GM19468 (cell line): Measurements from ENCODE around the gene RMC1.
"Not testable (repeated sequence)": the region's sequence is repeated elsewhere in the genome, so short reads cannot be mapped to it uniquely, and the experiment has no call there.

Experiments
- ATAC-seq: cut with Tn5 transposase; IDR thresholded peaks from one replicate; pipeline ENCODE4 v1.9.1; 2021; ENCODE audit warnings: mild to moderate bottlenecking, moderate library complexity, moderate number of reproducible peaks; ENCODE audit not compliant: unreplicated experiment; ENCODE audit errors: extremely low read depth

RMC1 gene

GRCh38 chr18:23551978-23552377 lies 48.7 kb downstream of the RMC1 start:
- ATAC-seq: no peak

GRCh38 chr18:23552505-23552904 lies 49.2 kb downstream of the RMC1 start:
- no peak for ATAC-seq

GRCh38 chr18:23553887-23554286 lies 50.6 kb downstream of the RMC1 start:
- ATAC-seq: no peak

DNA sequence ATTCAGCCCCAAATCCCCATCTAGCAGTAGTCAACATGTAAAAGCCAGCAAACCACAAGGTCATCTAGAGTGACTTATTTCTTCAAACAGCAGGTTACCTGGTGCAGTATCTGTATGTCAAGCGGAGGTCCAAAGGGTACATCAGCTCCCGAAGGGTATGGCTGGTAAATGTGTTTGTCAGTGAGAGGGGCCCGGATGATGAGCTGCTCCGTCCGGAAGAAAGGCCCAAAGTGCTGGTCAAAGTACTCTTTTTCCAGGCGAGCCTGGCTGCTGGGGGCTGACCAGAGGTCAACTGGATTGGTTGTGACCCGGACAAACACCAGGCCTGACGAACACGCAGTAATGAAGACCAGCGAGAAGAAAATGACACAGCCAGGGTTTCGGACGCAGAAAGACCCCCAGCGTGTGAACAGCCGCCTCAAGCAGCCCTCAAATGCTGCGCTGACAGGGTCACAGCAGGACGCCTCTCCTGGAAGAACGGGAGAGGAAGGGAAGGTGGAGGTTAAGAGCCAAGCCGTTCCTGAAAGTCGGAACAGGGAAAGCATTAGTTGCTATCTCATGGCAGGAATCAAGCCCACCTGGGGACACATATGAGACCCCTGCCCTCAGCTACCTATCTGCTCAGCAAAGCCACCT lies 53.0 kb downstream of the RMC1 start:
- ATAC-seq: no peak

DNA sequence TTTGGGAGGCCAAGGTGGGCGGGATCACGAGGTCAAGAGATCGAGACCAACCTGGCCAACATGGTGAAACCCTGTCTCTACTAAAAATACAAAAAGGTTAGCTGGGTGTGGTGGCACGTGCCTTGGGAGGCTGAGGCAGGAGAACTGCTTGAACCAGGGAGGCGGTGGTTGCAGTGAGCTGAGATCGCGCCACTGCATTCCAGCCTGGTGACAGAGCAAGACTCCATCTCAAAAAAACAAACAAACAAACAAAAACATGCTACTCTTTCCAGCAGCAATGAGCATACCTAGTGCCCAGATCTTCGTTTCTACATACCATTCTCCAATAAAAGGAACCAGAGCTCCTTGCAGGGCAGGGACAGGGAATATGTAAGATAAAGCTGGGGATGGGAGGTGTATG lies 54.2 kb downstream of the RMC1 start:
- not testable (repeated sequence) for ATAC-seq

- ATAC-seq: no peak
Observed at GRCh38 chr18:23560186-23560585, 56.9 kb downstream of the RMC1 start.

DNA sequence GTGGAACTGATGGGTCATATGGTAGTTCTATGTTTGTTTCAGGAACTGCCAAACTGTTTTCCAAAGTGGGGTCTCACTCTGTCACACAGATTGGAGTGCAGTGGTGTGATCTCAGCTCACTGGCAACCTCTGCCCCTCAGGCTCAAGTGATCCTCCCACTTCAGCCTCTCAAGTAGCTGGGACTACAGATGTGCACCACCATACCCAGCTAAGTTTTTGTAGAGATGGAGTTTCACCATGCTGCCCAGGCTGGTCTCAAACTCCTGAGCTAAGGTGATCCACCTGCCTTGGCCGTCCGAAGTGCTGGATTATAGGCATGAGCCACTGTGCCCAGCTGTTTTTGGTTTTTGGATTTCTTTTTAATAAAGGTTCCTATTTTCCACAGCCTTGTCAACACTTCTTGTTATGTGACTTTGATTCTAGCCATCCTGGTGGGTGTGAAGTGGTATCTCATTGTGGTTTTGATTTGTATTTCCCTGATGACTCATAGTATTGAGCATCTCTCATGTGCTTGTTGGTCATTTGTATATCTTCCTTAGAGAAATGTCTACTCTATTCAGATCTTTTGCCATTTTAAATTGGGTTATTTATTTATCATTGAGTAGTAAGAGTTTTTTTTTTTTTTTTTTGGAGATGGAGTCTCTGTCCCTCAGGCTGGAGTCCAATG lies 60.2 kb downstream of the RMC1 start:
- no peak for ATAC-seq

GRCh38 chr18:23565916-23566547 lies 62.7 kb downstream of the RMC1 start:
- ATAC-seq: no peak

GRCh38 chr18:23567671-23568070 lies 64.4 kb downstream of the RMC1 start:
- no peak for ATAC-seq

- ATAC-seq: no peak
Observed at GRCh38 chr18:23568281-23569138, 65.2 kb downstream of the RMC1 start.

DNA sequence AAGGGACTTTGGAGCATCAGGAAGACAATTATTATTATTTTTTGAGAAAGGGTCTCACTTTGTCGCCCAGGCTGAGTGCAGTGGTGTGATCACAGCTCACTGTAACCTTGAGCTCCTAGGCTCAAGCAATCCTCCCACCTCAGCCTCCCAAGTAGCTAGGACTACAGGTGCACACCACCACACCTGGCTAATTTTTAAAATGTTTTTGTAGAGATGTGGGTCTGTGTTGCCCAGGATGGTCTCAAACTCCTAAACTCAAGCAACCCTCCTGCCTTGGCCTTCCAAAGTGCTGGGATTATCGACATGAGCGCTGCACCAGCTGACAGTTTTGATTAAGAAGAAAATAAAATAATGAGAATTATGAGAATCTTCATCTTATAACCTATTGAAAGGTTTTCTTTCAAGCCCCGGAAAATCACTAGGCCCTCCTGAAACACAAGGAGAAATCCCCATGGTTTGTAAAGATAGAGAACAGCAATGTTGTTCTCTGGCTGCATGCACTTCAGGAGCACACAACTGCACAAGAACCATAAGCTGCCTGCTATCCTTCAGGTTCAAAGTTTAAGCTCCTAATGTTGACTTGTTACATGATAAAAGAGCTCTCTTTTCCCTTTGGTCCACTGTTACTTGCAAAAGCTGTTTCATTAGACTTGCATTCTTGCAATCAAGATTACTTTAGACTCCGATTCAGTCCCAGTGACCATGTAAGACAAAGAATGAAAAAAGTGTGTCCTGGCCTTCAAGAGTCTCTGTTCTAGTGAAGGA lies 66.2 kb downstream of the RMC1 start:
- ATAC-seq: no peak

DNA sequence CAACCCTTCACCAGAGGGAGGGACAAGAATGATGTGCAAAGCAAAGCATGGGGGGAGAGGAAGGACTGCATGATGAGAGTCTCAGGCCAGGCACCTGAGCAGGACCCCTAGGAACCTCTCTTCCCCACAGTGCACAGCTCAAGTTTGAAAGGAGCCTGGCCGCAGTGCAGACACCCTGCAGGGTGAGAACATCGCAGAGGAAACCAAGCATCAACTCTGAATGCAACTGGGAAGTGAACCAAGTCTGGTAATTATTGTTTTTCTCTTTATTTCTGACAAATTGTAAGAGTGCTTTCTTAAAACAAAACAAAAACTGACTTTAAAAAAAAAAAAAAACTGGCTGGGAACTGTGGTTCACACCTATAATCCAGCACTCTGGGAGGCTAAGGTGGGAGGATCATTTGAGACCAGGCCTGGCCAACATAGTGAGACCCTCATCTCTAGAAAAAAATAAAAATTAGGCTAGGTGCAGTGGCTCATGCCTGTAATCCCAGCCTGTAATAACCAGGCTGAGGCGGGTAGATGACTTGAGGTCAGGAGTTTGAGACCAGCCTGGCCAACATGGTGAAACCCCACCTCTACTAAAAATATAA lies 67.7 kb downstream of the RMC1 start:
- no peak for ATAC-seq

- ATAC-seq: no peak
Observed at GRCh38 chr18:23572012-23572411, 68.7 kb downstream of the RMC1 start.

DNA sequence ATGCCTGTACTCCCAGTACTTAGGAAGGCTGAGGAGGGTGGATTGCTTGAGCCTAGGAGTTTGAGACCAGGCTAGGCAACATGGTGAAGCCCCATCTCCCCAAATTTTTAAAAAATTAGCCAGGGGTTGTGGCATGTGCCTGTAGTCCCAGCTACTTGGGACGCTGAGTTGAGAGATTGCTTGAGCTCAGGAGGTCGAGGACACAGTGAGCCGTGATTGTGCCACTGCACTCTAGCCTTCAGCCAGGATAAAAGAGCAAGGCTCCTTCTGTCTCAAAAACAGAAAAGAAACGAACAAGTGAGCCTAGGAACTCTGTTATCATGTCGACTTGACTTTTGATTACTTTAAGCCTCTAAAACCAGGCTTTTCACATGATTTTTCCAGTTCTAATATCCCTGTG lies 69.3 kb downstream of the RMC1 start:
- no peak for ATAC-seq

- ATAC-seq: no peak
Observed at GRCh38 chr18:23573020-23573419, 69.7 kb downstream of the RMC1 start.

DNA sequence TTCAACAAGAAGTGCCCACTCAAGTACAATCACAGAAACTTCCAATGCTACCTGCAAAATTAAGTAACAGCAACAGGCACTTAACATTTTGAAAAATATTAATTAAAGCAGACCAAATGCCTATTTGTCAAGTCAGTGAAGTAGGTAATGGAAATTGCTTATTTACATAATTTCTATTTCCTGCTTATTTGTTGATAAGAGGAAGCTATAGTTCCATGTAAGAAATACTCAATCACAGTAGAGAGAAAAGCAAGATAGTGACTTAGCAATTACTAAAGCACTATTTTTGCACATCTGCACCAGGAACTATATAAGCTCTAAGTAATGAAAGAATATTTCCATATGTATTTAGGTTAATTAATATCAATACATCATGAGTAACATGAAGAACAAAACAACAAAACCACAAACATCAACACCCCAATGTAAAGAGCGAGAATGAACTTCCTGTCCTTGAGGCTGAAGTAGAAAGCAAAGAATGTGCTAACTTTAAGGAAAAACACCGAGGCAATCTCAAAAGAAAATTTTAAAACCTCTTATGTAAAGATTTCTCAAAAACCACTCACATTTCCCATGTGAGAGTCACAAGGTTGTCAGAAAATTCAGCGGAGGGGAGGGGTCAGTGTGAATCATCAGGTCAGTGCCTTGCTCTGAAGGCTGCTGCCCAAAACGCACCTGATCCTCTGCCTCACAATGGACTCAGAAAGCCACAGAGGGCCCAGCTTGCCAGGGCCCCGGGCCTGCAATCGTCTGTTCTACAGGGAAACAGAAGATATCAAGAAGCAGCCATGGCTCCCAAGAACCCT lies 70.5 kb downstream of the RMC1 start:
- no peak for ATAC-seq

DNA sequence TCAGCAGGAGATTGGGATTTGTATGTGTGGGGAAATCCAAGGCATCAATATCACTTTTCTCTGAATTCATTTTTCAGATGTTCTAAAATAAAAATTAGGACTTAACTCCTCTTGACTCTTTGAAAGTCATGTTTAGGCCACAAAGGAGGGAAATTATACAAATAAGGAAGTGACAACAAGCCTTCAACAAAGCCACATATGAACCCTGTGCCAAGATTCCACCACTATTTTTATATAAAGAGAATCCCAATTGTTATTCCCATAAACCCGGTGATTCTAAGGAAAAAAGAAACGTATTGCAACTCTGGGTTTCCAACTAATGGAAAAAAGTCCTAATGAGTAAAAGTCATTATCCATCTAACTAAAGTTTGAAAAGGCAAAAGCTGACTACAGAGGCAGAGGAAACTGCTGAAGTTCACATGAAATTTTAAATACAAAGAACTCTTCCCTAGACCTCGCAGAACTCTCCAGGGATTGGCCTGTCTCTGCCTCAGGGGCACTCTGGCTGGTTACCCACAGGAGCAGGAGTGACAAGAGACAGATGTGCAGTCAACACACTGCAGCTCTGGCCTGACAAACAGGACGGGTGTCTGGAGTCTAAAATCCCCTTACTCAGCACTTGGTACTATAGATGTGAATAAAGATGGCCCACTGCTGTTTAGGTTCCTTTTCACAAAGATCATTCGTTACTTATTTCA lies 71.4 kb downstream of the RMC1 start:
- no peak for ATAC-seq

DNA sequence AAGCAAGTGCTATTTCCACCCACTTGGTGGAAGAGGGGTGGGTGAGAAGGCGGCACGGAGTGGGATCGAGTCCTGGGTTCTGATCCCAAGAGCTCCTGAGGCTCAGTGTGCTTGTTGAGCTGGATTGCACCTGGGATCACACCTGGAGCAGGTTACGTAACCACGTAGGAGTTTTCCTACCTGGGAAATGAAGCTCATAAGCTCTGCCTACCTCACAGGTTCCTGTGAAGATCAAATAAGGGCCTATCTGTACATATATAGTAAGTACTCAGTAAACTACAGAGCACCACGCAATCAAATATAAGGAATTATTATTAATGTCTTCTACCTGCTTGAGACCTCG lies 72.0 kb downstream of the RMC1 start:
- no peak for ATAC-seq
